Right renal pelvis (tissue), 4 donors: Measurements from ENCODE around the gene GNG11. TPM values are rescaled to one million over a fixed set of nuclear protein-coding genes. Genes with fewer than 3 reads are reported as not detected.
A peak's percentile ranks its signal among the peaks of the same experiment; 100 is the strongest.

Experiments
- DNase-seq, 4 donors: peaks; one replicate each; pipeline ENCODE4 v3.0.0-alpha.2; 2013; ENCODE audit warnings: low read depth in 4 of 4, low spot score in 3 of 4, missing footprints in 1 of 4
- polyA plus RNA-seq, 4 donors: library from polyadenylated mRNA; unstranded; fragments of 120-200 nt; gene quantifications; one replicate each; pipeline ENCODE4 v1.2.1, GENCODE V29; 2013; ENCODE audit not compliant: insufficient read length in 4 of 4

Gene GNG11
- 10 to 100 TPM; 37.0 to 56.6 (median 51.9) TPM for polyA plus RNA-seq

- DNase-seq, result peak in 3 of 4 donors; percentile 49 to 72 (median 56)
These were observed at the start of gene GNG11 for GRCh38 chr7:93921607-93922566. TSS of gene GNG11 (plus strand) at chr7:93921735. CDS start at chr7:93922138, 403 bp downstream.

GRCh38 chr7:93873998-93874574, 47.4 kb upstream of the GNG11 start:
- no peak for DNase-seq

DNA sequence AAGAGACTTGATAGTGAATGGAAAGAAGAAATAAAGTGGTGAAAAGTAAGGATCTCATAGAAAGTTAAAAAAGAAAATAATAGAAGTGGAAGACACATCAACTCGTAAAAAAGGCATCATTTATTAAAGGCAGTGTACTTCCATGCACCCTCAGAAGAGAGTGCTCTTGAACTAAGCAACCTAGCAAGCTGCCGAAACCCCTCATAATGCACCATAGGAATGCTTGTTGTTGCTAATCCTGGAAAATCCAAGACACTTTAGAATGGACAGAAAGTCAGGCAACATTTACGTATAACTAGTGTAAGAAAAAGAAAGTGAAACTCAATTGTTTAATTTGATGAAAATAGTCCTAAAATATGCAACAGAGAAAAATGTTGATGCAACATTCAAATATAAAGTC, 43.8 kb upstream of the GNG11 start:
- no peak for DNase-seq

- no peak for DNase-seq
These were observed 42.2 kb upstream of the GNG11 start for GRCh38 chr7:93879356-93879755.

- DNase-seq, result no peak
These were observed 39.1 kb upstream of the GNG11 start for GRCh38 chr7:93882468-93882867.

GRCh38 chr7:93883078-93883916, 38.2 kb upstream of the GNG11 start:
- DNase-seq, result no peak

DNA sequence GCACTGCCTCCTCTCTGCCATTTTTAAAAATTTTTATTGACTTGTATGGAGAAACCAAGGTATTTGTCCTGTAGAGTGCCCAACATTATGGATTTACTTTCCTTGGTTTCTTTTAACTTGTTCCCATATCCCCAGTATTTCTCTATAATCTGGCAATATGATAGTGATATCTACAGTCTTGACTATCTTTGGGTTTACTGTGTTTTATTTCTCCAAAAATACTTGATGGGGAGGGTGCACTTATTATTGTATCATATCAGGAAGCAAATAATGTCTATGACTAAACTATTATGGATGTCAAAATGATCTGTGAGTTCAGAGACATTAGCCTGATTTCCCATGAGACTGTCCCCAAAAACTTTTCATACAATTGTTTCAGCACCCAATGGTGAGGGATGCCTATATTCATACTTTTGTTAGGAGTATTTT, 37.6 kb upstream of the GNG11 start:
- no peak for DNase-seq

- DNase-seq, result no peak
These were observed 37.0 kb upstream of the GNG11 start for GRCh38 chr7:93884541-93884940.

DNA sequence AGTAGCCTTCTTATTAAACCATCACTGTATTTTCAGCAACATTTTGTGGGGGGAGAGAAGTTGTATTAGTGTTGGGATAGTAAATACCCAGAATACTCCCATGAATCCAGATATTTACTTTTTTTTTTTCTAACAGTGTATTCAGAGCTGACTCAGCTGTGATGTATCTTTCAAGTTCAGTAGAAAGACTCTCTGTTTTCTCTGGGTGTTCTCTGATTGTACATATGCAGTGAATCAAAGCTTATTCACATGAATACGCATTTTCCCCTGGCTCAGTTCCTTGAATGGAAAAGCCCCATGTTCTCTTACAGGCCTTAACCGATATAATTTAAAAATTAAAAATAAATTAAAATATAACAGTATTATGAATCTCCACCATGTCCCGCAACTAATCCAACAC, 32.3 kb upstream of the GNG11 start:
- DNase-seq, result no peak

GRCh38 chr7:93890041-93890463, 31.5 kb upstream of the GNG11 start:
- DNase-seq, result peak in 2 of 4 donors; percentile 42 to 43

GRCh38 chr7:93890464-93891068, 31.0 kb upstream of the GNG11 start, which contains the start of gene TFPI2:
TSS of gene TFPI2 (minus strand) at chr7:93890753. CDS start at chr7:93890678, 75 bp downstream.
- DNase-seq, result peak in 3 of 4 donors; percentile 26 to 61 (median 40)

DNA sequence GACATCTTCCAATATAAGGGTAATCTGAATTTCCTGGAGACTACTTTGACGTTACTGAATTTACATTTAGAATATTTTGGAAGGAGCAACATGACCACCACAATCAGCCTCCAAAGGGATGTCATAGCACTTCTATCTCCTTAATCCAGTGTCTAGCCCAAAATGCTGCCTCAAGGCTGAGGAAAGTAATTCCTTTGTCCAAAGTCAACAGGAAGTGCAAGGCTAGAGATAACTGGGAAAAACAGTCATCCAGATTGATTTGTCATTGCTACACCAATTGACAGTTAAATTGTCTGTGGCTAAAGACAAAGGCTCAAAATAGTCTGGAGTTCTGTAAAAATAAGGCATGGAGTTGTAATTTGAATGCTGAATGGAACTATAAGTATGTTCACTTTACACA, 27.1 kb upstream of the GNG11 start:
- no peak for DNase-seq

- no peak for DNase-seq
These were observed 26.4 kb upstream of the GNG11 start for GRCh38 chr7:93894966-93895640.

DNA sequence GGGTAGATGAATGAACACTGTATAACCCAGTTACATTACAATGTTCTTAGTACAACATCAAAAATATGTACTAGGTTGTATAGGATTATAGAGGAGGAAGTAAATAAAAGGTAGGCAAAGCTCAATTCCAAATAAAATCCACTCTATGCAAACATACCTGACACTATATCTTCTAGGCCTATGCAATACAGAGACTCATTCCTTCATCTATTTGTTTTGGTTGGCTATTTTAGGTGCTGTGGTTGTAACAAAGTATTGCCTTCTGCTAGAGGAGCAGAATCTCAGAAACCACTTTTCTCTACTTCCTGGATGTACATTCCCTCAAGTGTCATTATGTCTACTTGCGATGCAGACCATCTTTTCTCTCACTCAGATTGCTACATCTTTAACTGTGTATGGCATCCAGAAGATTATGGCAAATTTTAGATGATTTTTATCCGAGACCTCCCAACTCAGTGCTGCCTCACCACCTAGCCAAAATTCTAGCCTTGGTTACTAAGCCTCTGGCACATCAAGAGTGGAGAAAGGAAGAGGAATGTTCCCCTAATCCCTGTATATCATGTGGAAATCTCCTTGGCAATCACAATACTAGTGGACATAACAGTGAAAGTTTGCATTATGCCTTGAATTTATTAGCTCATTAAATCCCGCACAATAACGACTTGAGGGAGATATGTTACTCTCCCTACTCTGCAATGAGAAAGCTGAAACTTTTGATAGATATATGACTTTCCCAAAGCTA, 25.5 kb upstream of the GNG11 start:
- DNase-seq, result no peak

DNA sequence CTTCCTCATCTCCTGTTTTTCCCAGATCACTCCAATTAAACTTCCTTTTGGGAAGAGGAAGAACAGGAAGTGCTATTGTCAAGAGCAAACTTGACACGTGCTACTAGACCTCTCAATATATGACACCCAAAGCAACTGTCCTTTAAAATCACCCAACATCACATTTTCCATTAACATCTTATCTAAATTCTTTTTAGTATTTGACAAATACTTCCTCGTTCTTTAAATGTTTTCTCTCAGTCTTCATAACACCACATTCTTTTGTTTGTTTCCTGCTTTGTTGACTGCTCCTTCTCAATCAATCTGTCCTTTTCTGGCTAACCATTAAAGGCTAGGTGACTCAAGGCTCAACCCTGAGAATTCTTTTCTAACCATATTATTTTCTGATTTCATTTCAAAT, 23.9 kb upstream of the GNG11 start:
- no peak for DNase-seq

DNA sequence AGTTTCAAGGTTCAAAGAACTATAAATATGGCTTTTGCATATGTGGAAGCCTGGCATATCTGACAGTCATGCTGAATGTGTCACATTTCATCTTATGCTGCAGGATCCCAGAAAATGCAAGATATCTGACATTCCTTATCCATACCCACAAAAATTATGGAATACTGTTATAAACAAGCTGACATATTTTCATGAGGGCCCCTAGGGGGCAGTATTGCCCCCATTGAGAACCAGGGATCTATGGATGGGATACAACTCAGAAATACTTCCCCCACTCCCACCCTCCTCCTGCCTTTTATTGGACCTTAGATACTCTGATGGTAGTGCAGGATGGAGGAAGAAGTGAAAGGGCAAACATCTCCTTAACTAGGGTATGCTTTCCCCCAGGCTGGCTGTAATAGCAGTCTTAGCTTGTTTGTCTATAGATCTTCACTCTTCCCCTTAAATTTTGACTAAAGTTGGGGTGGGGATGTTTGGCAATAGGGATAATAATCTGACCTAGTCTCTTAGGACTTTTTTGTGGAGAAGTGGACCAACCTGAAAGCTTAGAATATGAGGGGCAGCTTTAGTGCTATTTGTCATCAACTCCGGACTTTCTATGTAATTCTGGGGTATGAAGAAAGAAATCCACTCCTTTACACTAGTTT, 18.6 kb upstream of the GNG11 start:
- no peak for DNase-seq

GRCh38 chr7:93906267-93906666, 15.3 kb upstream of the GNG11 start, which contains the start of gene GNGT1:
TSS of gene GNGT1 (plus strand) at chr7:93906567. CDS start at chr7:93906747, 180 bp downstream.
- DNase-seq, result no peak
